Prostate gland (tissue), 2 donors: Measurements from ENCODE around the gene MYO5B.

ENCODE experiments used
- CTCF ChIP-seq, 4 experiments: fragments of 200-600 bp in 2 of 4; fragments of 450-650 bp in 2 of 4; sonication (generic) in 2 of 4; IDR thresholded peaks; 1 replicate in 3 of 4; 2 replicates in 1 of 4; pipeline ENCODE4 v1.5.1; 2016 to 2019; ENCODE audit warnings: antibody characterized with exemption in 4 of 4, mild to moderate bottlenecking in 2 of 4, moderate library complexity in 2 of 4
- POLR2A ChIP-seq: fragments of 450-650 bp; IDR thresholded peaks from one replicate; pipeline ENCODE4 v1.6.1; 2016; ENCODE audit warnings: antibody characterized with exemption, mild to moderate bottlenecking
- POLR2AphosphoS5 ChIP-seq: sonication (generic); formaldehyde crosslinking; IDR thresholded peaks from one replicate; pipeline ENCODE4 v1.6.1; 2017; ENCODE audit warnings: antibody characterized with exemption

- TF ChIP-seq POLR2A (no peak), CTCF (IDR thresholded peaks at IDR 0.05) (no peak), POLR2AphosphoS5 (no peak)
Observed at GRCh38 chr18:50162486-50163304, 32.3 kb downstream of the MYO5B start.
